HT-29 (cell line): ENCODE measurements around the gene AKAP10. TPM values are rescaled to one million over a fixed set of nuclear protein-coding genes. Genes with fewer than 3 reads are reported as not detected.
"Not testable (repeated sequence)": the region's sequence is repeated elsewhere in the genome, so short reads cannot be mapped to it uniquely, and the experiment has no call there.

ENCODE experiments used
- DNase-seq: peaks from one replicate; pipeline ENCODE4 v3.0.0-alpha.2; 2015; ENCODE audit warnings: low spot score
- total RNA-seq: library from RNA; depleted of rRNA; stranded (reverse); fragments of >200 nt; shearing (Covaris generic); gene quantifications from 2 replicates; pipeline ENCODE4 v1.2.3, GENCODE V29; 2014

Gene AKAP10
- total RNA-seq, 1 experiment from 2014 or later, result 5.9 TPM

- no peak for DNase-seq
Observed at GRCh38 chr17:19978805-19979211, 1.2 kb upstream of the AKAP10 start.

GRCh38 chr17:19978209-19978802 lies 678 bp upstream of the AKAP10 start:
- no peak for DNase-seq

GRCh38 chr17:19975601-19976000 lies 2.0 kb downstream of the AKAP10 start:
- no peak for DNase-seq

GRCh38 chr17:19973156-19973555 lies 4.5 kb downstream of the AKAP10 start:
- no peak for DNase-seq

GRCh38 chr17:19962954-19963353 lies 14.7 kb downstream of the AKAP10 start:
- not testable (repeated sequence) for DNase-seq

GRCh38 chr17:19958023-19958422 lies 19.6 kb downstream of the AKAP10 start:
- peak; percentile 18 for DNase-seq

- no peak for DNase-seq
Observed at GRCh38 chr17:19955099-19955498, 22.5 kb downstream of the AKAP10 start.

GRCh38 chr17:19951411-19951810 lies 26.2 kb downstream of the AKAP10 start:
- not testable (repeated sequence) for DNase-seq

GRCh38 chr17:19950624-19951195 lies 26.9 kb downstream of the AKAP10 start:
- not testable (repeated sequence) for DNase-seq

GRCh38 chr17:19948116-19948943 lies 29.3 kb downstream of the AKAP10 start:
- no peak for DNase-seq

- no peak for DNase-seq
Observed at GRCh38 chr17:19946921-19947320, 30.7 kb downstream of the AKAP10 start.

- DNase-seq, result no peak
Observed at GRCh38 chr17:19945009-19945626, 32.5 kb downstream of the AKAP10 start.

GRCh38 chr17:19943599-19943998 lies 34.0 kb downstream of the AKAP10 start:
- DNase-seq, result no peak

GRCh38 chr17:19943026-19943425 lies 34.6 kb downstream of the AKAP10 start:
- DNase-seq, result no peak

GRCh38 chr17:19940722-19941464 lies 36.7 kb downstream of the AKAP10 start:
- DNase-seq, result peak; percentile 12

- no peak for DNase-seq
Observed at GRCh38 chr17:19939993-19940721, 37.5 kb downstream of the AKAP10 start.

- no peak for DNase-seq
Observed at GRCh38 chr17:19938736-19939135, 38.9 kb downstream of the AKAP10 start.

GRCh38 chr17:19937522-19937921 lies 40.1 kb downstream of the AKAP10 start:
- DNase-seq, result no peak

GRCh38 chr17:19935169-19935568 lies 42.5 kb downstream of the AKAP10 start:
- no peak for DNase-seq

GRCh38 chr17:19933628-19934027 lies 44.0 kb downstream of the AKAP10 start:
- DNase-seq, result no peak

GRCh38 chr17:19933221-19933620 lies 44.4 kb downstream of the AKAP10 start:
- no peak for DNase-seq
